Measurements from ENCODE around the gene PIAS2. TPM values are rescaled to one million over a fixed set of nuclear protein-coding genes. Genes with fewer than 3 reads are reported as not detected.
"Not testable (repeated sequence)": the region's sequence is repeated elsewhere in the genome, so short reads cannot be mapped to it uniquely, and the experiment has no call there.

The PIAS2 gene
- total RNA-seq, 2 experiments from 2014 or later, result 34.4 to 34.6 TPM

DNA sequence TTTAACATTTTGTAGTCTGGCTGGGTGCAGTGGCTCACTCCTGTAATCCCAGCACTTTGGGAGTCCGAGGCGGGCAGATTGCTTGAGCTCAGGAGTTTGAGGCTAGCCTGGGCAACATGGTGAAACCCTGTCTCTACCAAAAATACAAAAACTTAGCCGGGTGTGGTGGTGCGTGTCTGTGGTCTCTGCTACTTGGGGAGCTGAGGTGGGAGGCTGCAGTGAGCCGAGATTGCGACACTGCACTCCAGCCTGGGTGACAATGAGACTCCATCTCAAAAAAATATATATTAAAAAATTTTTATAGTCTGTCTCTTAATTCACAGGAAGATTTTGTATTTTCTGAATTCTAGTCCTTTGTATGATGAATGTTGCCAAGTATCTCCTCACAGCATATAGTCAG lies 121.4 kb downstream of the PIAS2 start:
- H3K27ac Mint-ChIP-seq; H3K9me3 Mint-ChIP-seq; H3K27me3 Mint-ChIP-seq; H3K4me3 Mint-ChIP-seq; POLR2A ChIA-PET; H3K36me3 Mint-ChIP-seq; H3K4me1 Mint-ChIP-seq; ATAC-seq (ENCODE audit: low read depth); DNase-seq: not testable (repeated sequence)

DNA sequence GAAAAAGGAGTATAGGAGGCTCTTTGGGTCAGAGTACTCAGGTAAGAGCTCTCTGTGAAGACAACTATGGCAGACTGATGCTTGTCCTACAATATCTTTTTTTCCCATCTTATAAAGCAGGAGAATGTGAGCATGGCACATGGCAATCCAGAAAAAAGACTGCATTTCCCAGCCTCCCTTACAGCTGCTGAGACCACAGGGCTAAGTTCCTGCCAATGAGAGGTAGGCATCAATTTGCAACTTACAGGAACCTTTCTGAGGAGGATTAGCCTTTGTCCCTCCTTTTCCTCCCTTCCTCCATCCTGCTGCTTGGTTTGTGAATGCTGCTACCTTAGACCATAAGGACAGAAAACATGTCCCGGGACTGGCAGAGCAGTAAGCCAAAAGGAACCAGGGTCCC lies 122.7 kb downstream of the PIAS2 start:
- Mint-ChIP-seq H3K27ac (no peak overlapping the region), H3K4me1 (no peaks in the 10 kb centered on the region), H3K36me3 (peaks cover 1% of the 10 kb centered on the region), H3K27me3 (no peaks in the 10 kb centered on the region), H3K9me3 (no peaks in the 10 kb centered on the region), H3K4me3 (no peak overlapping the region)
- POLR2A ChIA-PET, result no interaction called here
- ATAC-seq (ENCODE audit: low read depth) (no peak), DNase-seq (no peak)

DNA sequence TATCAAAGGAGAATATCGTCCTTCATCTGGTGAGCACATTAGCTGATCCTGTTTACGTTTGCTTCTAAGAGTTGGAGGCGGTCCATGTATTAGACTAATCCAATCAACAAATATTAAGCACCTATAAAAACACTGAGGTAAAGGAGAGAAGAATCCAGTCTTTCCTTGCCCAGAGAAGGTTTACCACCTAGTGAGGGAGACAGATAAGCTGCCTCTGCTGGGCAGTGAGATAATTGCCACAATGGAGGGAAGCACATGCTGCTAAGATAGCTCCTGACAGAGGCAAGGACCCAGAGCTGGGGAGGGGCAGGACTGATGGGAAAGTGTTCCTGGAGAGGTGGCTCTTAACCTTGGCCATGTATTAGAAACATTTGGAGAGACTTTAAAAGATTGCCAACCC lies 123.7 kb downstream of the PIAS2 start:
- no peak overlapping the region for H3K27ac Mint-ChIP-seq

GRCh38 chr18:46789088-46789487 lies 128.2 kb downstream of the PIAS2 start:
- Mint-ChIP-seq H3K4me3 (no peak overlapping the region), H3K9me3 (no peaks in the 10 kb centered on the region), H3K27ac (no peak overlapping the region), H3K27me3 (peaks cover 2% of the 10 kb centered on the region), H3K4me1 (no peaks in the 10 kb centered on the region), H3K36me3 (no peaks in the 10 kb centered on the region)
- POLR2A ChIA-PET, result no interaction called here
- ATAC-seq (ENCODE audit: low read depth) (no peak), DNase-seq (no peak)

More for the DNA sequence above, 123.7 kb downstream of the PIAS2 start:
- H3K9me3 Mint-ChIP-seq, result no peaks in the 10 kb centered on the region
- DNase-seq, result no peak
- peaks cover 1% of the 10 kb centered on the region for H3K36me3 Mint-ChIP-seq
- POLR2A ChIA-PET, result no interaction called here
- no peaks in the 10 kb centered on the region for H3K27me3 Mint-ChIP-seq
- H3K4me1 Mint-ChIP-seq, result no peaks in the 10 kb centered on the region
- no peak overlapping the region for H3K4me3 Mint-ChIP-seq
- ATAC-seq (ENCODE audit: low read depth), result no peak

DNA sequence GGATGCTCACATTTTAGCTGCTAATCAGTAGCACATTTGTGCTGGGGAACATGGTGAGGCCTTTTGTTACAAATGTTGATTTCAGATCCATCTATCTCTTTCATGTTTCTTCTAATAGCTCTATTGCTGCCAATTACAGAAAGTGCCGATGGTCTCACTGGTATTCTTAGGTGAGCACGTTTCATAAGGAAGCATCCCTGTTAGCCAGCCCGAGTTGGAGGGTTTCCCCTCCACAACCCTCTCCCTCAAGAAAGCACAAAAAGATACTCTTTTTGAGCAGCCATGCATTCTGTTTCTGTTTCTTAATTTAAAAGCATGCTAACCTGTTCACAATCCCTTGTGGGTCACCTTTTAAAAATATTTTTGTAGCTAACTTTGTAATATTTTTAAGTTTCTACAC lies 129.6 kb downstream of the PIAS2 start:
- Mint-ChIP-seq H3K27me3 (peaks cover 2% of the 10 kb centered on the region), H3K9me3 (peaks cover 2% of the 10 kb centered on the region), H3K36me3 (no peaks in the 10 kb centered on the region), H3K27ac (no peak overlapping the region), H3K4me1 (no peaks in the 10 kb centered on the region), H3K4me3 (no peak overlapping the region)
- POLR2A ChIA-PET, result no interaction called here
- no peak for ATAC-seq (ENCODE audit: low read depth)
- no peak for DNase-seq

DNA sequence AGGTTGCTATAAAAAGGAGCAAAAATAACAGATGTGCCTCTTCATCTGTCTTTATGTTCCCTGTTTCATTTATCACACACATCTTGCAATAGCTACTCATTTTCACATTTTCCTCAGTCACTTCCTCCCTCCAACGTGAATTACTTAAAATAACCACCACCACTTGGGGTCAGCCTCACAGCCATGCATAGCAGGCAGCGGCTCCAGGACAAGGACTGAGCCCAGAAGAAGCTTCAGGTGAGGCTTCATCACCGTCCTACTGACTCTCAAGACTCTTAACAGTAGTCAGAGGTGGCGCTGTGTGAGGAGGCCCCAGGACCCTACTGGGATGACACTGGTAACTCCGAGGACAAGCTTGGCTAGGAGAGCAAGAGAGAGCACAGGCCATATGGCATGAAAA lies 144.9 kb downstream of the PIAS2 start:
- no peak overlapping the region for H3K27ac Mint-ChIP-seq
- H3K36me3 Mint-ChIP-seq, result no peaks in the 10 kb centered on the region
- no peak overlapping the region for H3K4me3 Mint-ChIP-seq
- no peaks in the 10 kb centered on the region for H3K4me1 Mint-ChIP-seq
- H3K9me3 Mint-ChIP-seq, result no peaks in the 10 kb centered on the region
- peaks cover 4% of the 10 kb centered on the region for H3K27me3 Mint-ChIP-seq
- no peak for ATAC-seq (ENCODE audit: low read depth)
- no peak for DNase-seq
- POLR2A ChIA-PET, result no interaction called here

DNA sequence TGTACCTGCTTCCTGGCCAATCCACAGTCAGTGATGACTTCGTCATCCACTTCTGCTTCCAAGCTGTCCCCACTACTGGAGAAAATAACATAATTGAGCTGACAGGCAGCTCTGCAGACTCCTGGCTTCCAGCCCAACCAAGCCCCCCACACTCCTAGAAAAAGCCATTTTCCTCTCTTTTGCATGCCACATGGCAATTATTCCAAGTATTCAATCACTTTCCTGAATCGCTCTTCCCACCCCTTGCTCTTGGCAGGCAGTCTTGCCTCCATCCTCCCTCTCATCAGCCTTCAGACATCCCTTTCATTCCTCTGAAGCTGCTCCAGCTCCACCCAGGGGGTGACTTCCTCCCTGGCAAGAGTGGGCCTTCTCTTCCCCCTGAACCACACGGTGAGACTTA lies 146.2 kb downstream of the PIAS2 start:
- no peaks in the 10 kb centered on the region for H3K9me3 Mint-ChIP-seq
- H3K4me1 Mint-ChIP-seq, result no peaks in the 10 kb centered on the region
- ATAC-seq (ENCODE audit: low read depth) (no peak), DNase-seq (no peak)
- no peak overlapping the region for H3K4me3 Mint-ChIP-seq
- H3K27me3 Mint-ChIP-seq, result peaks cover 14% of the 10 kb centered on the region
- no peaks in the 10 kb centered on the region for H3K36me3 Mint-ChIP-seq
- POLR2A ChIA-PET, result no interaction called here
- no peak overlapping the region for H3K27ac Mint-ChIP-seq

DNA sequence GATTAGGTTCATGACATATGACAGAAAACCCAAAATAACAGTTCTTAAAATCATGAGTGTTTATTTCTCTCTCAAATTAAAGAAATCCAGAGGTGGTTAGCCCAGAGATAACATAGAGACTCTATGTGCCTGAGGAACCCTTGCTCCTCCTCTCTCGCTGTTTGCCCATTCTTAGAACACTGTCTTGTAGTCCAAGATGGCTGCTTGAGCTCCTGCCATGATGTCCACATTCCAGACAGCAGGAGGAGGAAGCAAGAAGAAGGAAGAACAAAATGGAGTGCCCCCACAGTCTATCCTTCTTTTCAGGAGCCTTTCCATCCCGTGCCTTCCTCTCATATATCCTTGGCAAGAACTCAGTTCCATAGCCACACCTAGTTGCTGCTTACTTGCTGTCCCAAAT lies 146.6 kb downstream of the PIAS2 start:
- no peak for ATAC-seq (ENCODE audit: low read depth)

DNA sequence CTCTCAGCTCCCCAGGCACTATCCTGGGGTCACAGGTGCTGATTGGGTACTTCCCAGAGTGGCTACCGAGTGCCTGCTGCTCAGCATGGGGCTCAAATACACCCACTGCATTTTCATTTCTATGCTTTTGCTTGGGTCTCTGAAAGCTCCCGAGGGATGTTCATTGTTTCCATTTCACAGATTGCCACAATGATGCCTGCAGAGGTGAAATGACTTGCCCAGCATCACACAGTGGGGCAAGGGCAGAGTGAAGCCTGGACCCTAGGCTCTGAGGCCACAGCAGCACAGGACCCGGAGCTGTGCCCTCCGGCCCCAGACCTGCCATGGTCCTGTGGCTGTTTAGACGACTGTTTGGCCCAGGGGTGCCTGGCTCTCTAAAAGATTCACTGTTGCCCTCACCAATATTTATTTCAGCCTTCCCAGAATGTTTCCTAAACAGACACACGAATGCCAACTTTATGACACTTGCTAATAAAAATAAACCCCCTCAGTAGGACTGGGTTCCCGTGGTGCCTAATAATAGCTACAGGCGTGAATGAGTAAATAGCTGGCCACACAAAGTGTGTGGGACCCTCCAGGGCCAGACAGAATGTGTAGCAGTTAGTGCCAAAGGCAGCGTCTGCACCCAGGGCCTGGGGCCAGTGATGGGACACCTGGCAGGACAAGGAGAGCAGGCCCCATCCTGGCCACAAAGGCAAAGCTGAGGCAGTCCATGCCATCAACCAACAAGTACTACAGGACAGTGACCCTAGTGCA lies 149.0 kb downstream of the PIAS2 start:
- Mint-ChIP-seq H3K4me1 (no peaks in the 10 kb centered on the region), H3K9me3 (no peaks in the 10 kb centered on the region), H3K27ac (no peak overlapping the region), H3K36me3 (no peaks in the 10 kb centered on the region), H3K27me3 (peaks cover 25% of the 10 kb centered on the region), H3K4me3 (no peak overlapping the region)
- ATAC-seq (ENCODE audit: low read depth) (no peak), DNase-seq (no peak)
- POLR2A ChIA-PET, result no interaction called here

More for the DNA sequence above, 146.6 kb downstream of the PIAS2 start:
- Mint-ChIP-seq H3K4me3 (no peak overlapping the region), H3K27me3 (peaks cover 14% of the 10 kb centered on the region), H3K4me1 (no peaks in the 10 kb centered on the region), H3K27ac (no peak overlapping the region), H3K36me3 (no peaks in the 10 kb centered on the region), H3K9me3 (no peaks in the 10 kb centered on the region)
- no peak for DNase-seq
- POLR2A ChIA-PET, result no interaction called here

- Mint-ChIP-seq H3K9me3 (no peaks in the 10 kb centered on the region), H3K4me1 (no peaks in the 10 kb centered on the region), H3K4me3 (no peak overlapping the region), H3K36me3 (no peaks in the 10 kb centered on the region), H3K27me3 (peaks cover 34% of the 10 kb centered on the region), H3K27ac (no peak overlapping the region)
- POLR2A ChIA-PET, result no interaction called here
- no peak for DNase-seq
- no peak for ATAC-seq (ENCODE audit: low read depth)
Measured at GRCh38 chr18:46767217-46767616, 150.1 kb downstream of the PIAS2 start.

GRCh38 chr18:46764586-46764985 lies 152.7 kb downstream of the PIAS2 start:
- H3K27ac Mint-ChIP-seq, result no peak overlapping the region
- no peak for ATAC-seq (ENCODE audit: low read depth)
- H3K36me3 Mint-ChIP-seq, result no peaks in the 10 kb centered on the region

GRCh38 chr18:46761059-46761769 lies 156.1 kb downstream of the PIAS2 start:
- peaks cover 6% of the 10 kb centered on the region for H3K4me1 Mint-ChIP-seq
- ATAC-seq (ENCODE audit: low read depth) (no peak), DNase-seq (no peak)
- H3K9me3 Mint-ChIP-seq, result no peaks in the 10 kb centered on the region
- no peak overlapping the region for H3K27ac Mint-ChIP-seq
- H3K36me3 Mint-ChIP-seq, result no peaks in the 10 kb centered on the region
- POLR2A ChIA-PET, result no interaction called here
- H3K27me3 Mint-ChIP-seq, result peaks cover 74% of the 10 kb centered on the region
- H3K4me3 Mint-ChIP-seq, result no peak overlapping the region

More at GRCh38 chr18:46764586-46764985, 152.7 kb downstream of the PIAS2 start:
- Mint-ChIP-seq H3K4me1 (no peaks in the 10 kb centered on the region), H3K9me3 (no peaks in the 10 kb centered on the region), H3K4me3 (no peak overlapping the region), H3K27me3 (peaks cover 60% of the 10 kb centered on the region)
- no peak for DNase-seq
- POLR2A ChIA-PET, result no interaction called here

- Mint-ChIP-seq H3K27me3 (peaks cover 81% of the 10 kb centered on the region), H3K4me1 (peaks cover 14% of the 10 kb centered on the region), H3K36me3 (no peaks in the 10 kb centered on the region), H3K27ac (no peak overlapping the region), H3K9me3 (no peaks in the 10 kb centered on the region), H3K4me3 (no peak overlapping the region)
- no peak for DNase-seq
- no peak for ATAC-seq (ENCODE audit: low read depth)
- POLR2A ChIA-PET, result no interaction called here
Measured at GRCh38 chr18:46759890-46760289, 157.4 kb downstream of the PIAS2 start.

- POLR2A ChIA-PET, result no interaction called here
- Mint-ChIP-seq H3K4me1 (peaks cover 25% of the 10 kb centered on the region), H3K36me3 (no peaks in the 10 kb centered on the region), H3K27ac (no peak within 1 kb of the TSS), H3K27me3 (peaks cover 60% of the 10 kb centered on the region), H3K9me3 (peaks cover 1% of the 10 kb centered on the region), H3K4me3 (peak within 1 kb of the TSS; percentile 82)
- DNase-seq, result peak; percentile 41
- ATAC-seq (ENCODE audit: low read depth), result no peak
Measured at GRCh38 chr18:46756559-46757201, 160.6 kb downstream of the PIAS2 start, which contains the start of gene ST8SIA5. Gene ST8SIA5, minus strand, starts transcription at chr18:46757053. Its CDS starts 545 bp downstream, at chr18:46756508.
